Middle frontal gyrus (tissue), 1 donor: ENCODE results near the gene FUZ.
A peak's percentile ranks its signal among the peaks of the same experiment; 100 is the strongest.
"Not testable (repeated sequence)": the region's sequence is repeated elsewhere in the genome, so short reads cannot be mapped to it uniquely, and the experiment has no call there.

Experiments used
- DNase-seq: peaks from one replicate; pipeline ENCODE4 v3.0.0-alpha.2; 2015; ENCODE audit warnings: low spot score; ENCODE audit errors: extremely low spot score

The FUZ gene

GRCh38 chr19:49833599-49833998 lies 20.5 kb upstream of the FUZ start:
- DNase-seq: no peak

GRCh38 chr19:49832556-49832955 lies 19.5 kb upstream of the FUZ start:
- no peak for DNase-seq

- DNase-seq: no peak
Observed at GRCh38 chr19:49831592-49831991, 18.5 kb upstream of the FUZ start.

- no peak for DNase-seq
Observed at GRCh38 chr19:49830766-49831165, 17.7 kb upstream of the FUZ start.

DNA sequence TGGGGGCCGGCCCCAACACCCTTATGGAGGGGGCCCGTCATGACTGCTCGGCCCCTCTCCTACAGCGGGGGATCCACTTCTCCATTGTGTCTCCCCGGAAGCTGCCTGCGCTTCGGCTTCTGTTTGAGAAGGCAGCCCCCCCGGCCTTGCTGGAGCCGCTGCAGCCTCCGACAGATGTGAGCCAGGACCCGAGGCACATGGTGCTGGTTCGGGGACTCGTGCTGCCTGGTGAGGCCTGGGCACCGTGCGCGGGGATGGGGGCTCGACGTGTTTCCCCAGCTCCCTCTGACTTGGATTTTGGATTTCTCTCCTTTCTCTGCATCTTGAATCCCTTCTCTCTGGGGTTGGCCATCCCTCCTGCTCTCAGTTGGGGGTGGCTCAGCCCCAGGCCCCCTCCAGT lies 16.6 kb upstream of the FUZ start:
- no peak for DNase-seq

DNA sequence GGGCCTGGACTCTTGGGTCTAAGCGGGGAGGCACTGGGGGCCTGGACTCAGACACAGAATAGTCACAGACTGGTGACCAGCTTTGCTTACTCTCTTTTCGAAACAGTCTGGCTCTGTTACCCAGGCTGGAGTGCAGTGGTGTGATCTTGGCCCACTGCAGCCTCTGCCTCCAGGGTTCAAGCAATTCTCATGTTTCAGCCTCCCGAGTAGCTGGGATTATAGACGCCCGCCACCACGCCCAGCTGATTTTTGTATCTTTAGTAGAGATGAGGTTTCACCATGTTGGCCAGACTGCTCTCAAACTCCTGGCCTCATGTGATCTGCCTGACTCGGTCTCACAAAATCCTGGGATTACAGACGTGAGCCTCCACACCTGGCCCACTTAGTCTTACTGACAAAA lies 16.1 kb upstream of the FUZ start:
- no peak for DNase-seq

DNA sequence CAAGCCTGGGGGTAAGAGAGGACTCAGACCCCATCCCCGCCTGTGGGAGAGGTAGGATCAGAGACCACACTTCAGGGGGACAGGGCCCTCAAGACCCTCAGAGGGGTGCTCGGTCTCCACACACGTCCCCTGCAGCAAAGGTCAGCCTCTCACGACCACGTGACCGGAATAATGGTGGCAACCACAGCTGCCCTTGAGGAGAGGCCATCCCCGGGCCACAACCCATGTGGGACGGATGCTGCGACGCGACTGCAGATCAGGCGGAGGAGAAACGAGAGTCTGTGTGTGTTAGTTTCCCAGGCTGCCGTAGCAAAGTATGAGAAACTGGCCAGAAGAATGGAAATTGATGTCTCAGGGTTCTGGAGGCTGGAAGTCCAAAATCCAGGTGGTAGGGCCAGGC lies 13.9 kb upstream of the FUZ start:
- DNase-seq: no peak

GRCh38 chr19:49824662-49825061 lies 11.6 kb upstream of the FUZ start:
- DNase-seq: no peak

GRCh38 chr19:49823472-49823871 lies 10.4 kb upstream of the FUZ start:
- DNase-seq: no peak

DNA sequence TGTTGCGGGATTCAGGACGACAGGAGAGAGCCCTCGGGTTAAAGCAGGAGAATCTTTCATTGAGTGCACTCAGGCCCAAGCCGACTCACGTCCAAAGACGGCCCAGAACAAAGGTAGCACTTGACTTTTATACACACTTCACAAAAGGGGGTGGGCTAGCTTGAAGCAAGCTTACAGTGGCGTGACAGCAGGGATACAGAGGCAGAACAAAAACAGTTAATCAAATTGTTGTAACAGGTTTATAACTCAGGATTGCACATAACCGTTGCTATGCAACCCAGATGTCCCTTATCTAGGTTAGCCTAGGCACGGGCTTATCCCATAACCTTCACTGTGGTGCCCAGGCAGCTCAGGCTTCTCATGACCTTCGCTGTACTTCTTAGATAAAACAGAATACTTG lies 7.0 kb upstream of the FUZ start:
- DNase-seq: no peak

DNA sequence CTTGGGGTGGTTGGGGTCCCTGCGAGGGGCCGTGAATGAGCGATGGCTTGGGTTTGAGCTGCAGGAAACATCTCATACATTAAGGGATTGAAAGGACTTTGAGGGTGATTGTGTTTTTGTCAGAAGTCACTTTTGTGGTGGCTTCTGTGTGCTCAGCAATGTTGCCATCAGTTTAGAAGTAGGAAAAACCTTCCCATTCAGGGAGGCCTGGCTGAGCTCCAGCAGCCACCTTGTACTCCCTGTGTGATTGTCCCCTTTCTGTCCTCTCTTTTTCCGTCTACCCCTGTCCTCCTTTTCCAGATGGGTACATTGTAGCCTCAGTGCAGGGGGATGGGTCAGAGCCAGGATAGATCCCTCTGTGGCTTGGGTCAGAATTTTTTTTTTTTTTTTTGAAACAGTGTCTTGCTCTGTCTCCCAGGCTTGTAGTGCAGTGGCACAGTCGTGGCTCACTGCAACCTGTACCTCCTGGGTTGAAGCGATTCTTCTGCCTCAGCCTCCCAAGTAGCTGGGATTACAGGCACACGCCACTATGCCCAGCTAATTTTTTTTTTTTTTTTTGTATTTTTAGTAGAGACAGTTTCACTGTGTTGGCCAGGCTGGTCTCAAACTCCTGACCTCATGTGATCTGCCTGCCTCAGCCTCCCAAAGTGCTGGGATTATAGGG lies 6.5 kb upstream of the FUZ start:
- DNase-seq: not testable (repeated sequence)

GRCh38 chr19:49818649-49819370 lies 5.7 kb upstream of the FUZ start:
- no peak for DNase-seq

DNA sequence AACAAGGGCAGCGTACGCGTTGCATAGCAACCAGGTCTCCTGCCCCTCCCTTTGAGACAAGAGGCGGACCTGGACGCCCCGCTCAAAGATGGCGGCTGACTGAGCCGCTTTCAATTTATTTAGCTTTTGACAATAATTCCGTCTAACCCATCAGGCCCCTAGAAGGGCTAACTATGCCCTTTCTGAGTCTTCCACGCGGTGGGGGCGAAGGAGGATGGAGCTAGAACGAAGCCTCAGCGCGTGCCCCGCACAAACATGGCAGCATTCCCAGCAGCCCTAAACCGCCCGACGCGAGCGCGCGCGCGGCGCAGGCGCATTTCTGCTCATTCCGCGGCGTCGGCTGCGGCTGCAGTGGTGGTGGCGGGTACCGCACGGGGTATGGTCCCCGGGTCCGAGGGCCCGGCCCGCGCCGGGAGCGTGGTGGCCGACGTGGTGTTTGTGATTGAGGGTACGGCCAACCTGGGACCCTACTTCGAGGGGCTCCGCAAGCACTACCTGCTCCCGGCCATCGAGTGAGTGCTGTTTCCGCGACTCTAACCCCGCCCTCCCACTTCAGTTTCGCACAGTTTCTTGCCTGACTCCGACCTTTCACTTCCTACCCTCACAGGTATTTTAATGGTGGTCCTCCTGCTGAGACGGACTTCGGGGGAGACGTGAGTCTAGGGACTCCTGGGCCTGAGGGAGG lies 5.0 kb upstream of the FUZ start, which contains the start of gene MED25:
TSS of gene MED25 (plus strand) at position 326 of the 685 bp plus-strand sequence. CDS start at position 379, 53 bp downstream.
- peak; percentile 79 for DNase-seq

DNA sequence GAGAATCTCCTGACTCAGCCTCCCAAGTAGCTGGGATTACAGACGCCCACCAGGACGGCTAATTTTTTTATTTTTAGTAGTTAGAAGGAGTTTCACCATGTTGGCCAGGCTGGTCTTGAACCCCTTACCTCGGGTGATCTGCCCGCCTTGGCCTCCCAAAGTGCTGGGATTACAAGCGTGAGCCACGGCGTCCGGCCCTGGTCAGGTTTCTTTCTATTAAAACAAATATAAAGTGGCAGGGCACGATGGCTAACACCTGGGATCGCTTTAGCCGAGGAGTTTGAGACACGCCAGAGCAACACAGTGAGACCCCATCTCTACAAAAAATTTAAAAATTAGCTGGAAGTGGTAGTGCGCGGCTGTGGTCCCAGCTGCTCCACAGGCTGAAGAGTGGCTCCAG lies 3.5 kb upstream of the FUZ start:
- DNase-seq: no peak

DNA sequence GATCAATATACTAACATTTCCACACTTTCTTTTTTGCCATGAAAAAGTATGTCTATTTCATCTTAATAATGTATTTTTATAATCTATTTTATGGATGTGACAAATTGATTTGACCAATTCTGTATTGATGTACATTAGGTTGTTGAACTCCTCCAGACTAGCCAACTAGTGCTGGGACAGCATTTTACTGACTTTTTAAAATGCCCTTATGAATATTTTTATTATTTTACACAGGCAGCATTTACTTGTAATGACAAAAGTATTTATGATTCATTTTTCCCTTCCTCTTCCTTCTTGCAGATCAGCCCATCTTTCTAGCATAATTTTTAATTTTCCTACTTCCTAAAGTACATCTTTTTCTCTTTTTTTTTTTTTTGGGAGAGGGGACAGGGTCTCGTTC lies 918 bp upstream of the FUZ start:
- DNase-seq: no peak

GRCh38 chr19:49812452-49812996 lies 568 bp downstream of the FUZ start:
- DNase-seq: no peak

- DNase-seq: no peak
Observed at GRCh38 chr19:49811328-49811727, 1.8 kb downstream of the FUZ start.

DNA sequence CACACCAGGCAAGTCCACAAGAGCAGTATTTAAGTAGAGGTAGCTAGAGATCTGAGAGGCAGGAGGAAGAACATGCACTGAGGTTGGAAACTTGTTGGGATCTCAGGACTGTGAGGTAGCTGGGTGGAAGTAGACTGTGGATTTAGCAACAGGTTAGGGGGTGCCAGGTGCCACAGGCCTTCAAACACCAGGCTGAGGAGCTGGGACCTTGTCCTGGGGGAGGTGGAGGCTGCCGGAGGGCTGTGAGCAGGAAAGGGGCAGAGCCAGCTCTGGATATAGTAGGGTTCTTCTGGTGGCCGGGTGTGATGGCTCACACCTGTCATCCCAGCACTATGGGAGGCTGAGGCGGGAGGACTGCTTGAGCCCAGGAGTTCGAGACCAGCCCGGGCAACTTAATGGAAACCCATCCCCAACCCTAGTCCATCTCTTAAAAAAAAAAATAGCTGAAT lies 3.1 kb downstream of the FUZ start:
- no peak for DNase-seq

DNA sequence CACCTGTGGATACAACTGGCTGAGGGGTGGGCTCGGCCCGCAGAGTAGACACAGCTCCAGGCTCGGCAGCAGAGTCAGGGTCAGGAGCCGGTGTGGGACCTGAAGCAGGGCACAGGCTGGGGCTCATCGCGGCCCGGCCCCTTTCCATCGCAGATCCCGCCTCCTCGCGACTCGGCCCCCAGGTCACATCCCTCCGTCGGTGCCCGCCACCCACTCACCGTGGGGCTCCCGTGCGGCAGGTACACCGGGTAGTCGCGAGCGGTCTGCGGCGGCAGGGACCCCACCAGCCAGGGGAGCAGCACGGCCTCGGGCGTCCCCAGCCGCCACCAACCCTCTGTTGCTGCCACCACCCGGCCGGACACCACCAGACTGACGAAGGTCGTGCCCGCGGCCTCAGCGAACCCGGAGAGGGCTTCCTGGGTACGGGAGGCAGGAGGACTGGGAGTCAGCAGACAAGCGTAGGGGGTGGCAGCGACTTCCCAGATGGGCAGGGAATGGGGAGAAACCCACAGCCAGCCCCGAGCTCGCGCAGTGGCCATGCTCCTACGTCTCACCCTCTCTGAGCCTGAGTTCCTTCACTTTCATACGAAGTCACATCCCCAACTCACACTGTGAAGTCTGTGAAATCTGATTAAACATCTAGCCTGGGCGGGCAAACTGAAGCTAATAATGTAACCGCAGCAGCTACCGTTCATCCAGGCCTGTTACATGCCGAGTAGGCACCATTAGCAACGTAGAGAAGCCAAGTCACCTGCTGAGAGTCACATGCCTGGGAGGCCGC lies 3.7 kb downstream of the FUZ start:
- no peak for DNase-seq

- peak; percentile 49 for DNase-seq
Observed at GRCh38 chr19:49808711-49809159, 4.4 kb downstream of the FUZ start.
